Activated CD4-positive, alpha-beta T cell treated with anti-CD3 and anti-CD28 coated beads, Interleukin-2, amount 50 U/mL, for 1 hour (primary cell): ENCODE results near the gene CENPT.
A peak's percentile ranks its signal among the peaks of the same experiment; 100 is the strongest.

ENCODE experiments used
- DNase-seq: peaks from one replicate; pipeline ENCODE4 v3.0.0-alpha.2; 2020

Gene CENPT

DNA sequence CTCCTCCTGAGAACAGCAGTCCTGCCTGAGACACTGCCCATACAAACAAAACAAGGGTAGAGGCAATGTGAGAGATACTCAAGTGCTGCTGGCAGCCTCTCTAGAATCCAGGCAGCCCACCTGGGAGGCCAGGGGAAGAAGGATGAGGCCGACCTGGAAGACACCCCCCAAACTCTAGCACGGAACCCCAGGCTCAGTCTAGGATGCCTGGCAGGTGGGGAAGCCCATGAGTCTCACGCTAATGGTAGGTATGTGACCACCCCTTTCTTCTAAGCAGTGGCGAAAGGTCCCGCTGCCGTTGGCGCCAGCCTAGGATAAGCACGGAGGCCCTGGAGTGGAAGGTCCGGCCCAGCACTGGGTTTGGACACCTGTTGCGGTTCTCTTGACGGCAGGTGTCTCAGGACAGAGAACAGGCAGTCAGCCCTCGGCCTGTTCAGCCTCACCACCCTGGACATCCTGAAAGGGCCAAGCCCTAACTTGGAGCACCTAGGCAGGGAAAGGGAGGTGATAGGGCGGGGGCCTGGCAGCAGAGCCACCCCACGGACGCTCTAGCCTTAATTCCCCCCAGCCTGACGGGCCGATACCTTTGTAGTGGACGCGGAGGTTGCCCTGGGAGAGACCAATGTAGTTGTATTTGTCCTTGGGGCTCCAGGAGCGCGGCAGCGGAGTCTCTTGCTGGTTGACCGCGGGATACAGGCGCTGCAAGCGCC, 41.6 kb downstream of the CENPT start:
- peak; percentile 3 for DNase-seq

DNA sequence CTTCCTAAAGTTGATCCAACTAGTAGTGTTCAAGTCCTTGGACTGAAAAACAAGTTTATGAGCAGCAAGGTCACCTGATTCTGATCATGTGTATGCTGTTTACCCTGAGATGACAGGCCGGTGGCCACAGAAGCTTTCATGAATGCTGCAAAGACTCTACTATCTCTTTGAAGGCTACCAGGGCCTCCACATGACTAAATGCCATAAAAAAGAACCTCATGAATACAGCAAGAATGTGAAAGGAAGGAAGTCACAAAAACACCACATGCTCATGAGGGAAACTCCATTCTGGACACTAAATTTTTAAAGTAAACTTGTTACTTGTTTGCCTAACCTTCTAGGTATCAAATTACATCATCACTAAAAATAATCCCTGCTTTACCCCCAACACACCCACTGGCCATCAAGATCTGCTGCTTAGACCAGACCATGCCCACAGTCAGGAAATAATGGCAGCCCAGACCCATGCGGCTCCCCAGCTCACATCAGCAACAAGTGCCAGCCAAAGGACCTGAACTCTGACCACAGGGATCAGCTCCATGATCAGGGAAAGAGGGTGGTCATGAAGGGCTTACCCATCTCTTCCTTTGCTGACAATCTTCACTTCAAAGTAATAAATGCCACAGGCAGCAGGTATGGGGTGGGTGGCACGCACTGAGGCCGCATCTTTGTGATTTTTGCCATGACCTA, 42.5 kb downstream of the CENPT start:
- no peak for DNase-seq

DNA sequence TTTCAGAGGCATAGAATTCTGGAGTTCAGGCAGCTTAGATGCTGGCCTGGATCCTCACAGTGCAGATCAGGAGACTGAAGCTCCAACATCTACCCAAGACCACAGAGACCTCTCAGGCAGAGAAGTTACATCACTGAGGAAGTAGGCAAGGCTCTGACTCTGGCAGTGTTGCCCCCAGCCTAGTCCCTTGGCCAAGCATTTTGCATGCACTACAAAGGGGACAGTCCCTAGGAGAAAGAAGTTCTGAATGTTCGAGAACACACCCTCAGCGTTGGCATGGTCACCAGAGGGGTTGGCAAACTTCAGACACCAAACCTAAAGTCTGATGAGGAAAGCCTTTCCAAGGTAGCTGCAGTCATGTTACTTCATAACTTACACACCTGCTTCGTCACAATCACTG, 43.6 kb downstream of the CENPT start:
- no peak for DNase-seq

DNA sequence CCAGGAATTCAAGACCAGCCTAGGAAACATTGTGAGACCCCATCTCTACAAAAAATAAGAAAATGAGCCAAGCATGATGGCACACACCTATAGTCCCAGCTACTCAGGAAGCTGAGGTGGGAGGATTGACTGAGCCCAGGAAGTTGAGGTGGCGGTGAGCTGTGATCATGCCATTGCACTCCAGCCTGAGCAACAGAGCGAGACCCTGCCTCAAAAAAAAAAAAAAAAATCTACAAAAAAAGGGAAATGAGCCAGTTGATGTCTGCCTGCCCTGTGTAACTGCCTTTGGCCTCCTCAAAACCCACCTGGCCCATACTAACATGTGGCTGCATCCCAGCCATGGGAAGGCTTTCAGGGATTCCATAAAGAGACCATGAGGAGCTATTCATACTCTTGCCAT, 45.6 kb downstream of the CENPT start:
- peak; percentile 9 for DNase-seq

DNA sequence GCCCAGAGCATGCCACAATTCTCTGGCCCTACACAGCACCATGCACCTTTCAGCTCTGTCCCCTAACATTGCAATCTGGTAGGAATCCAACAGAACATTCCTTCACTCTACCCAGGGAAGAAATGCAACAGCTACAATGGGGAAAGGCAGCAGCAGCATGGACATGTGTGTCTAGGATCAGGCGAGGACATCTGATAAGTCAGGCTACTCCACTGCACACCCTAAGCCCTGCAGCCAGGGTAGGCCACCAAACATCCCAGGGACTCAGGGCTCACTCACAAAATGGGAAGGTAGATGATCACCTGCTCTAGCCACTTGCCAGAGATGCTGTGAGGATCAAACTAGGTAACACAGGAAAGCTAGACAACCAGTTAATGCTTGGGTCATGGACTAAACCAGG, 46.3 kb downstream of the CENPT start:
- no peak for DNase-seq

DNA sequence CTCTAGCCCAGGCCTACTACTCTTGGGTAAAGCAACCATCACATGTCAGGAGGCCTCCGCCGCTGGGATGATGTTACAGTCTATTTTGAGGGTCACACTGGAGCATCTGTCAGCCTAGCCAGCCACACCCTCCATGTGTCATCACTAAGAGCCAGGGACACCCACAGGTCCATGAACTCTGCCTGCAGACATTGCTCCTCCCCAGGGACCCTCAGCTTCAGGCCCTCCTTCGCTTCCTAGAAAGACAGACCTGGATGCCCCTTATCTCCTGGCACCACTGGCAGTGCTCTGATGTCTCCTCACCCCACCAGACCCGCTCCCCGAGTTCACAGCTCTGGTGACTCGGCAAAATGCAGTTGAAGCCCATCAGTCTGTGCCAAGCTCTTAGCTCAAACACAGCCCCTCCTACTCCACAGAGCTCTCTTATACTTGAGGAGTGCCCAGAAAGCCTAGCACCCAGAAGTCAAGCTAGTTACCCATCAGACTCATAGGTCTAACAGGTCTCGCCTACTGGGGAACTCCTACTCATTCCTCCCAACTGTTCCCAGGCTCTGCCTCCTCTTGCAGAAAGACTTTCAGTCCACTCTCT, 47.1 kb downstream of the CENPT start:
- no peak for DNase-seq

DNA sequence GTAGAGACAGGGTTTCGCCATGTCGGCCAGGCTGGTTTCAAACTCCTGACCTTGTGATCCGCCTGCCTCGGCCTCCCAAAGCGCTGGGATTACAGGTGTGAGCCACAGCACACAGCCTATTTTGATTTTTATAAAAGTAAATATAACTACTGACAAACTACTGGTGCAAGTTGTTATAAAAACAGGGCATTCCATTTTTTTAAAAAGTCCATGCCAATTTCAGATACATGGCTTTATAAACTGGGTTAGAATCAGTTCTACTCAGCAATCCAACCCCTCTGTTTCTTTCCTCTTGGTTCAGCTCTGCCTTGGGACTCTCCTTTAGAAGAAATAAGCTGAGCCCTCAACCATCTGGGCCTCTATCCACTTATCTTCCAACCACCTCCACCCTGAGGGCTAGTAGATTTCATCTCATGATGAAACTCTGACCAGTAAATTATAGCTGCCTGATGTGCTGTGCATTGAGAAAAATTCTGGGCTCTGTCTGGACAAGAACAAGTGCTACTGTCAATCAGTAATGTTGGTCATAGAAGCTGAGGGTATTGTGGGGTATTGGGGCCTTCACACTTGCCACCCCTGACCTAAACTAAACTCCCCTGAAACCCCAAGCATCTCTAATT, 51.3 kb downstream of the CENPT start:
- no peak for DNase-seq

DNA sequence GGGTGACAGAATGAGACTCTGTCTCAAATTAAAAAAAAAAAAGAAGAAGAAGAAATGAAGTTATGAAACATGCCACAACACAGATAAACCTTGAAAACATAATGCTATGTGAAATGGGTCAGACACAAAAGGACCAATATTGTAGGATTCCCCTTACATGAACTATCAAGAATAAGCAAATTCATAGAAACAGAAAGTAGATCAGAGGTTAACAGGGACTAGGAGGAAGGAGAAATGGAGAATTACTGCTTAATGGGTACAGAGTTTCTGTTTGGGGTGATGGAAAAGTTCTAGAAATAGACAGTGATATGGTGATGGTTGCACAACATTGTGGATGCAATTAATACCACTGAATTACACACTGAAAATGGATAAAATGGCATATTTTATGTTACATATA, 57.4 kb downstream of the CENPT start:
- no peak for DNase-seq

DNA sequence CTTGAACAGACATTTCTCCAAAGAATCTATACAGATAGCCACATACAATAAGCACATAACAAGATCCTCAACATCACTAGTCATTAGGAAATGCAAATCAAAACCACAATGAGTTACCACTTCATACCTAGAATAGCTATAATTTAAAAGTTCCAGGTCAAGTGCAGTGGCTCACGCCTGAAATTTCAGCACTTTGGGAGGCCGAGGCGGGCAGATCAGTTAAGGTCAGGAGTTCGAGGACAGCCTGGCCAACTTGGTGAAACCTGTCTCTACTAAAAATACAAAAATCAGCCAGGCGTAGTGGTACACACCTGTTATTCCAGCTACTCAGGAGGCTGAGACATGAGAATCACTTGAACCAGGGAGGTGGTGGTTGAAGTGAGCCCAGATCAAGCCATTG, 61.0 kb downstream of the CENPT start:
- no peak for DNase-seq

DNA sequence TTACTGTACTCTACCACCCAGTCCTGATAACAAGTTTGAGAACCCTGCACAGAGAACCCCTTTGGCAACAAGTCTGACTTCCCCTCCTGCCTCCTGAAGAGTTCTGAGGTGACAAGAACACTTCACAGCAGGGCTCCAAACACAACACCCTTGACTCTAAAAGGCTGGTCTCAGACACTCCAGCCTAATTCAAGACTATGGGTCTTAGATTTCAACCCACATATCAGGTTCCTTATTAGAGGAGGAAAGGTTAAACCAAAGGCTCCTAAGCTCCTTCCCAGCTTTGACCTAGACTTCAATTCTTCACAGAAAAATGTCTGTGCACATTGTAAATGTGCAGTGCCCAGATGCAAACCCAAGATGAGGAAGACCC, 64.2 kb downstream of the CENPT start:
- no peak for DNase-seq

DNA sequence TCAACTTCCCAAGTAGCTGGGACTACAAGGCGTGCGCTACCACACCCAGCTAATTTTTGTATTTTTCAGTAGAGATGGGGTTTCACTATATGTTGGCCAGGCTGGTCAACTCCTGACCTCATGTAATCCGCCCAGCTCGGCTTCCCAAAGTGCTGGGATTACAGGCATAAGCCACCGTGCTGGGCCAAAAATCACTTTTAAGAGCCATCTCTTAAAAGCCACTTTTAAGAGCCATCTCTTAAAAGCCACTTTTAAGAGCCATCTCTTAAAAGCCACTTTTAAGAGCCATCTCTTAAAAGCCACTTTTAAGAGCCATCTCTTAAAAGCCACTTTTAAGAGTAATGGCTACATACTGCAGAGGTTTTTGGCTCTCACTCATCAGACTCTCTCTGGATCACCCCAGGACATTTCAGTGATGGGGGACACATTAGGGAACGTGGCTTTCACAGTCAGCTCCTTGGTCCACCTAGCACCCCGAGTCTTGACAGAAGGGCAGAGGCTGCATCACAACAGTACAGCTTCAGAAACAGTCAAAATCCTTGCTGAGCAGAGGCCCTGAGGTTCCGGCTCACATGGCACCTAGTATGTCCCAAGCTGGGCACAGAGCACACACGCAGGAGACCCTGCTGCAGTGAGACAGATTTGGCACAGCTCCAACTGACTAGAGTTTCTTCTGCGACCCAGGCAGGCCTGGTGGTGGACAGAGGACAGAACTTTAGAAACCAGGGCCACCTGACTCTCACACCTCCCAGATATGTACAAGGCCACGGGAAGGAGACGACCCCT, 64.7 kb downstream of the CENPT start:
- no peak for DNase-seq

DNA sequence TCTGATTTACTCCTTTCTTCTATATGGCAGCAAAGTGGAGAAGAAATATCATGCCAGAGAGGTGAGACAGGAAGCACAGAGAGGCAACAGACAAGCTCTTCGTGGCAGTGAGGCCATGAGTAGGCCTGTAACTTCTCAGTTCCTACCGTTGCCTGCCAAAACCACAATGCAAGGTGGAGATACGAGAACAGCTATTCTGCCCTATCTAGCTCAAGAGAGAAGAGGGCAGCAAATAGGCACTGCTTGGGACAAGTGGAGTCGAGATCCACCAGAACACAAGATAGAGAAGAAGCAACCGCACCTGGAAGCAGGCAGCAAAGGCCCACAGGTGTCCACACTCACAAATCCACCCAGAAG, 66.0 kb downstream of the CENPT start:
- DNase-seq: no peak

DNA sequence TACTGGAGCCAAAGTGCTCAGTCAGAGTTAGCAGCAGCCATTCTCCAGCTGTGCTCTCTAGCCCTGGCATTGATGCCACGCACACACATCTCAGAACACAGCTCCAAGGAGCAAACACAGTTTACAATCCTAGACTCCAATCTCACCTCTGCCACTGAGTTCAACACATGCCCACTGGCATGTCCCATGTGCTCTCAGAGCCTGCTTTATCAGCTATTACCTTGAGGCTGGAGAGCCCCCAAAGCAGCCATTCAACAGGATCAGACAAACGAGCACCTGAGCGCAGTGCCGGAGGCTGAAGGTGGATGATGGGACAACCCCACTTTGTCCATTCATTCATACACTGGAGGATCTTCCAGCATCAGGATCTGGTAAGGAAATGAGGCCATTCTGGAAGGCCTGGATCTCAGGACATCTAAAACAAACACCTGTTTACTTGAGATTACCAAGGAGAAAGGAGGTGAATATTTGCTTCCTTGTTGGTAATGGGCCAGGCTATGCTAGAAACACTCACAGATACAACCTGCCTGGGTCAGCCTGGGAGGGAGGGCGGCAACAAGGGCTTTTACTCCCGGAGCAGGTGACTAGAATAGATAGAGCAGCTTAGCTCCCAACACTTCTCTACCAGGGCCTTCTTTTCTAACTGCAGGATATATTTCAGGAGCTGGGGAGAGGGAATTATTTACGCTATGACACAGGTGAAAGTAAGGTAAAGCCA, 66.5 kb downstream of the CENPT start:
- no peak for DNase-seq

DNA sequence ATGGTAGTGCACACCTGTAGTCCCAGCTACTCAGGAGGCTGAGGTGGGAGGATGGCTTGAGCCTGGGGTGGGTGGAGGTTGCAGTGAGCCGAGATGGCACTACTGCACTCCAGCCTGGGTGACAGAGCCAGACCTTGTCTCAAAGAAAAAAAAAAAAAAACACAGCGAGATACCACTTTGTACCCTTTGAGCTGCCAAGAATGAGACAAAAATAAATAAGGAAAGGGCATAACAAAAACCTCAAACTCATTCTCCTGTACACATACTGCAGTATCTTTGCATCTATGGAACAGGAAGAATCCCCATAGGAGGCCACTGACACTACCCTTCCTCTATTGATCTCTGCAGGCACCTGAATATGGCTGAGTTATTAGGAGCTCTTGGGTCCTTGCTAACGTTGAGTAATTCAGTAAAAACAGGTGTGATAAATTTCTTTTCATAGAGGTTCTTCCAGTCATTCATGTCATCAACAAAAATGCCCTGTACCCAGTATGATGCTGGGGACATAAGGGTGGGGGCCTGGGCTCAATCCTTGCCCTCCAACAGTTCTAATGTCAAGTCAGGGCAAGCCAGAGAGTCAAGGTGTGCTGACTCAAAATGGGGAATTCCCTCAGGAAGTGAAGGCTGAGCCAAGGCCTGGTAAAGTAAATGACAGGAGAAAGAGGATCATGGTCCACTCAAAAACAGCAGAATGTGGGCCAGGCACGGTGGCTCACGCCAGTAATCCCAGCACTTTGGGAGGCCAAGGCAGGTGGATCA, 68.1 kb downstream of the CENPT start:
- no peak for DNase-seq
